Measurements from ENCODE around the gene ARHGAP42.

DNA sequence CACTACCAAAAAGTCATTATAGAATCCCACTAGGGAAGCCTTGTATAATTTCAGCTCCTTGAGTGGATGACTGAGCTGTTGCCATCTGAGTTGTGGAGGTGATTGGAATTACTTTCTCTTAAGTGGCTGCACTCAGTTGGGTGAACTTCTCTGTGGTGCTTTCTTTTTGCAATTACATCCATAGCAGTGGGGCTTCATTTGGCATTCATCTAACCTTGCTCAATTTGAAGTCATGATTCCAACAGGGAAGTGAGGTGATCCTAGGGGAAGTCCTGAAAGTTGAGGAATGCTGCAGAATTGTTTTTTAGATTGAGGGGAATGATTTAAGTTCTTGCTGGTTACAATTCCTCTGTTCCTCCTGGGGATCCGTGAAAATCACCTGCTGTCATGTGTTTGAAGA, 39.6 kb downstream of the ARHGAP42 start:
- TF ChIP-seq, protein P1, sequence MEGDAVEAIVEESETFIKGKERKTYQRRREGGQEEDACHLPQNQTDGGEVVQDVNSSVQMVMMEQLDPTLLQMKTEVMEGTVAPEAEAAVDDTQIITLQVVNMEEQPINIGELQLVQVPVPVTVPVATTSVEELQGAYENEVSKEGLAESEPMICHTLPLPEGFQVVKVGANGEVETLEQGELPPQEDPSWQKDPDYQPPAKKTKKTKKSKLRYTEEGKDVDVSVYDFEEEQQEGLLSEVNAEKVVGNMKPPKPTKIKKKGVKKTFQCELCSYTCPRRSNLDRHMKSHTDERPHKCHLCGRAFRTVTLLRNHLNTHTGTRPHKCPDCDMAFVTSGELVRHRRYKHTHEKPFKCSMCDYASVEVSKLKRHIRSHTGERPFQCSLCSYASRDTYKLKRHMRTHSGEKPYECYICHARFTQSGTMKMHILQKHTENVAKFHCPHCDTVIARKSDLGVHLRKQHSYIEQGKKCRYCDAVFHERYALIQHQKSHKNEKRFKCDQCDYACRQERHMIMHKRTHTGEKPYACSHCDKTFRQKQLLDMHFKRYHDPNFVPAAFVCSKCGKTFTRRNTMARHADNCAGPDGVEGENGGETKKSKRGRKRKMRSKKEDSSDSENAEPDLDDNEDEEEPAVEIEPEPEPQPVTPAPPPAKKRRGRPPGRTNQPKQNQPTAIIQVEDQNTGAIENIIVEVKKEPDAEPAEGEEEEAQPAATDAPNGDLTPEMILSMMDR (IDR thresholded peaks at IDR 0.05; ENCODE audit: low read depth, low read length, poor library complexity, severe bottlenecking), result no peak
- no peak for TF ChIP-seq EZH2phosphoT487 (IDR thresholded peaks at IDR 0.05; ENCODE audit: borderline replicate concordance, low read length)
